Urinary bladder (tissue), 4 donors: ENCODE results near the gene RNF214. TPM values are rescaled to one million over a fixed set of nuclear protein-coding genes. Genes with fewer than 3 reads are reported as not detected.
A peak's percentile ranks its signal among the peaks of the same experiment; 100 is the strongest.

Experiments used
- DNase-seq: peaks from one replicate; pipeline ENCODE4 v3.0.0-alpha.2; 2015; ENCODE audit errors: extremely low spot score
- H3K27ac ChIP-seq: one replicate; pipeline ENCODE4 v1.5.1; 2013; ENCODE audit warnings: low read depth, mild to moderate bottlenecking, moderate library complexity
- H3K36me3 ChIP-seq: one replicate; pipeline ENCODE4 v1.6.1; 2013; ENCODE audit warnings: mild to moderate bottlenecking, moderate library complexity; ENCODE audit not compliant: insufficient read depth
- H3K4me1 ChIP-seq: one replicate; pipeline ENCODE4 v1.6.1; 2013; ENCODE audit warnings: mild to moderate bottlenecking, moderate library complexity; ENCODE audit not compliant: insufficient read depth
- H3K4me3 ChIP-seq: one replicate; pipeline ENCODE4 v1.5.1; 2013; ENCODE audit warnings: low read depth, low read length
- WGBS: extraction: QIAGEN DNeasy Blood & Tissue Kit; methylation state at CpG from one replicate; pipeline ENCODE4 v1.1.7; 2013; 5-methylcytosine and 5-hydroxymethylcytosine counted together
- polyA plus RNA-seq: library from polyadenylated mRNA; stranded (reverse); fragments of 200-250 nt; gene quantifications from one replicate; pipeline ENCODE4 v1.2.3, GENCODE V29; 2013
- total RNA-seq: library from RNA; depleted of rRNA; stranded (reverse); fragments of >200 nt; gene quantifications from one replicate; pipeline ENCODE4 v1.2.3, GENCODE V29; 2014
- donor health status: healthy with polysubstance abuse.
- donor health status: healthy.

The RNF214 gene
- total and polyA plus RNA-seq, 2 donors: 14.5 to 15.2 TPM

GRCh38 chr11:117214404-117215110 is 17.9 kb upstream of the RNF214 start:
- no peak overlapping the region for H3K27ac ChIP-seq
- H3K36me3 ChIP-seq: no peaks in the 10 kb centered on the region
- no peaks in the 10 kb centered on the region for H3K4me1 ChIP-seq
- no peak for DNase-seq
- H3K4me3 ChIP-seq: no peak overlapping the region
- WGBS: 85% methylated on average over 7 of the region's 7 CpGs

GRCh38 chr11:117217141-117218084 is 15.1 kb upstream of the RNF214 start:
- Histone ChIP-seq H3K27ac (peak overlapping the region; percentile 77), H3K4me3 (no peak overlapping the region), H3K4me1 (no peaks in the 10 kb centered on the region), H3K36me3 (no peaks in the 10 kb centered on the region)
- no peak for DNase-seq
- WGBS: 42% methylated on average over 11 of the region's 11 CpGs

DNA sequence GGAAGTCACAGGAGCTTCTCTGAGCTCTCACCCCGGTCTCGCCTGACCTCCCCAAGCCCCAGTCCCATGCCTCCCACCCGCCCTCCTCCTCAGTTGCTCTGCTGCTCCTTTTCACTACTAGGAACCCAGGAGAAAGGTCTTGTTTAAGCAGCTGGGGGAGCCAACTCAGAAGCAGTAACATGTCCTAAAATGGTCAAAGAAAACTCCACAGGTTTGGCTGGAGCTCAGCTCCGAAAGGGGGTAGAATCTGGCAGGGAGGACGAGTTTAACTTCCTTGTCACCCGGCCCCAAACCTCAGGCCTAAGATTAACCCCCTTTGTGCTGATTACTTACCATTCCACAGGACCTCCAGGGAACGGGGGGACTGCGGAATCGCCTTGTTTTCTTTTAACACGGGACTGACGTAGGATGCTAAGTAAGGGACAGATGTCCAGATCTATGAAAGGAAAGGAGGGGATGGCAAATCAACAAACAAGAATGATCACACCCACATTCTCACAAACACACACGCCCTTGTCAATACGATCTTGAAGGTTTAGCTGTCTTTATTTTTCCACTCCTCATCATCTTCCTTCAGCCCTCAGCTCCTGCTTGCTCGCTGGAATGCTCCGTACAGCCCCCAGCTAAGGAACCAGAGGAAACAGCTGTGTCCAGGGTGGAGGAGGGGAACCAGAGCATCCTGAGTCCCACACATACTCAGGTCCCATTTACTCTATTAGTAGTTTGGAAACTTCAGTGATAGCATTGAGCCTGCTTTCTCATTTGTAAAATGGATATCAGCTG is 14.1 kb upstream of the RNF214 start:
- H3K4me3 ChIP-seq: no peak overlapping the region
- H3K4me1 ChIP-seq: no peaks in the 10 kb centered on the region
- no peaks in the 10 kb centered on the region for H3K36me3 ChIP-seq
- 37% methylated on average over 15 of the region's 15 CpGs for WGBS
- peak overlapping the region; percentile 77 for H3K27ac ChIP-seq
- DNase-seq: no peak

DNA sequence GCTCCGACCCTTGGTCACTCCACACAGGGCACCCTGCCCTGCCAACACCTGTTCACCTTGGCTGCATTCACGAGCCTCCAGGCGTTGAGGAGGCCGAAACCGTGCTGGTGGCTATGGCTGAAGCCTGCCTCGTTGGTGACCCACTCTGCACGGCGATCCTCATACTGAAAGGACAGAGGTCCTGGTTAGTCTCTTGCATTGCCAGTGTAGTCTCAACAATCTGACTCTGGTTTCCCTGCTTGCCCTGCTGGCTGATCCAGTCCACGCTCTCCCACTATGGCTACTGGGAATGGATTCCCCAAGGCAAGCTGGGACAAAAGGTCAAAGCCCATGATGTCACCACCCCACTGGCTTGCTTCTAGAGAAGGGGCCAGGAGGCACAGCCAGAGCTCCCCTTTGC is 13.5 kb upstream of the RNF214 start:
- 75% methylated on average over 9 of the region's 9 CpGs for WGBS
- Histone ChIP-seq H3K27ac (peak overlapping the region; percentile 67), H3K4me1 (no peaks in the 10 kb centered on the region), H3K36me3 (no peaks in the 10 kb centered on the region), H3K4me3 (no peak overlapping the region)
- DNase-seq: no peak

DNA sequence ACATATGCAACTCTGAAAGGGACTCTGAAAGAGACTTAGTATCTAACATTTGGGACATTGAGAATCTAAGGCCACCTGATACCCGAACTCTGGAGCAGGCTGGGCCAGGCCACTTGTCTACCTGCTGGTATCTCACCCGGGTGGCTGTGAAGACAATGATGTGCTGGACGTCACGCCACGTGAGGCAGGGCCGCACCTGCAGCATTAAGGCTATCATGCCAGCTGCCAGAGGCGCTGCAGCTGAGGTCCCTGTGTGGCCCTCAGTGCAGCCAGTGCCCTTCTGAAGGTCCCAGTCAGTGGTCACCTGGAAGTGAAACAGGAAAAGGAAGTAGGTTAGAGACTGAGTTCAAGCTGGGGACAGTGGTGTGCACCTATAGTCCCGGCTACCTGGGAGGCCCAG is 13.0 kb upstream of the RNF214 start:
- Histone ChIP-seq H3K27ac (no peak overlapping the region), H3K4me1 (no peaks in the 10 kb centered on the region), H3K4me3 (no peak overlapping the region), H3K36me3 (no peaks in the 10 kb centered on the region)
- no peak for DNase-seq
- 79% methylated on average over 8 of the region's 8 CpGs for WGBS

GRCh38 chr11:117219995-117220394 is 12.5 kb upstream of the RNF214 start:
- DNase-seq: no peak
- 80% methylated on average over 4 of the region's 4 CpGs for WGBS
- Histone ChIP-seq H3K36me3 (no peaks in the 10 kb centered on the region), H3K27ac (no peak overlapping the region), H3K4me1 (no peaks in the 10 kb centered on the region), H3K4me3 (no peak overlapping the region)

- WGBS: 30% methylated on average over 9 of the region's 9 CpGs
- H3K4me1 ChIP-seq: no peaks in the 10 kb centered on the region
- no peak for DNase-seq
- H3K27ac ChIP-seq: peak overlapping the region; percentile 11
- H3K4me3 ChIP-seq: no peak overlapping the region
- H3K36me3 ChIP-seq: no peaks in the 10 kb centered on the region
These were observed 11.9 kb upstream of the RNF214 start for GRCh38 chr11:117220568-117220967.

DNA sequence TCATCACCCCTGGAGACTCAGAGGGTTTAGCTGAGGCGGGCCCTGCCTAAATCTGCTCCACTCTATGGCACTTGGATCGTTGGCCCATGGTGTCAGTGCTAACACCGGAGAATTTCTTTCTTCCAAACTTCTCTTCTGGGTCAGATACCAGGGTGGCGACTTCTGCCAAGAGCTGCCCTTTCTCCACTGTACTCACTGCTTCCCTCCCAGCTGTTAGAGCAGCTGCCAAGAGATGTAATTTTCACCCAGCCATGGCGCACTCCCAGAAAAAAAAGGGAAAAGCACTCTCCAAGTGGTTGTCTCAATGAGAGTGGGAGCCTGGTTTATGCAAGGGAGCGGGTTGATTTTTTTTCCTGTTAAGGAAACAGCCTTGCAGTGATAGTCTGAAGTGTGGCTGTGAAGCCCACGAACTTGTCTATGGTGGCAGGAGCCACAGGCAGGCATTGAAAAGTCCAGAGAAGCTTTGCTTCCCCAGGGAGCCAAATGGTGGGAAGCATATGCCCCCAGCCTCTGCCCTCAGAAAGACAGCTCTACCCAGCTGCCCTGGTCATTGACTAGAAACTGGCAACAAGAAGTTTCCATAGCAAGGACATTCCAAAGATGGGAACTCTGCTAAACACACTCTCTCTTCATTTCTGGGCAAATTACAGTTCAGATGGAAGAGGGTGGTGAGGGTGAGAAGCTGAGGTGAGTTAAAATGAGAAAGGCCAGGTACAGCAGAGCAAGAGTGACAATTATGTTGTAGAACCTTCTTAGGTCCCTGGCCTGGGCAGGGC is 11.3 kb upstream of the RNF214 start:
- no peaks in the 10 kb centered on the region for H3K4me1 ChIP-seq
- no peak overlapping the region for H3K4me3 ChIP-seq
- WGBS: 45% methylated on average over 7 of the region's 7 CpGs
- no peaks in the 10 kb centered on the region for H3K36me3 ChIP-seq
- no peak for DNase-seq
- H3K27ac ChIP-seq: peak overlapping the region; percentile 65

- Histone ChIP-seq H3K36me3 (no peaks in the 10 kb centered on the region), H3K27ac (peak overlapping the region; percentile 65), H3K4me1 (no peaks in the 10 kb centered on the region), H3K4me3 (no peak overlapping the region)
- DNase-seq: no peak
- WGBS: 22% methylated on average over 7 of the region's 7 CpGs
These were observed 10.5 kb upstream of the RNF214 start for GRCh38 chr11:117221775-117222517.

- DNase-seq: no peak
- WGBS: 87% methylated on average over 14 of the region's 14 CpGs
These were observed 9.3 kb upstream of the RNF214 start for GRCh38 chr11:117222991-117223740.

GRCh38 chr11:117223741-117224689 is 8.5 kb upstream of the RNF214 start:
- DNase-seq: no peak
- WGBS: 77% methylated on average over 17 of the region's 17 CpGs
- no peak overlapping the region for H3K4me3 ChIP-seq
- no peaks in the 10 kb centered on the region for H3K4me1 ChIP-seq
- H3K27ac ChIP-seq: no peak overlapping the region
- no peaks in the 10 kb centered on the region for H3K36me3 ChIP-seq

More at GRCh38 chr11:117222991-117223740, 9.3 kb upstream of the RNF214 start:
- no peaks in the 10 kb centered on the region for H3K36me3 ChIP-seq
- H3K4me1 ChIP-seq: no peaks in the 10 kb centered on the region
- no peak overlapping the region for H3K27ac ChIP-seq
- no peak overlapping the region for H3K4me3 ChIP-seq
